GM19023 (cell line): ENCODE measurements around the gene PDE11A.
"Not testable (repeated sequence)": the region's sequence is repeated elsewhere in the genome, so short reads cannot be mapped to it uniquely, and the experiment has no call there.

Source experiments
- ATAC-seq: cut with Tn5 transposase; IDR thresholded peaks from one replicate; pipeline ENCODE4 v1.9.1; 2021; ENCODE audit warnings: mild to moderate bottlenecking, moderate library complexity; ENCODE audit not compliant: unreplicated experiment

The PDE11A gene

DNA sequence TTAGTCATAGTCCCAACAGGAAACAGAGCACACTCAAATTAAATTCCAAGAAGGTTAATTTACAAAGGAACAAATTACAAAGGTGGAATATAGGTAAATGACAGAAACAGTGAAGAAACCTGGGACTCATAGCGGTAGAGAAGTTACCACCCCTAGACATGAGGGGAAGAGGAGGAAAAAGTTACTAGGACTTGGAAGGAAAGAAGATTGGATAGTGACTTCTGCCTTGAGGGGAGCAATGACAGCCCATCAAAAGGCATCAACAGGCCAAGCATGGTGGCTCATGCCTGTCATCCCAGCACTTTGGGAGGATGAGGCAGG, 2.4 kb upstream of the PDE11A start:
- ATAC-seq, result no peak

DNA sequence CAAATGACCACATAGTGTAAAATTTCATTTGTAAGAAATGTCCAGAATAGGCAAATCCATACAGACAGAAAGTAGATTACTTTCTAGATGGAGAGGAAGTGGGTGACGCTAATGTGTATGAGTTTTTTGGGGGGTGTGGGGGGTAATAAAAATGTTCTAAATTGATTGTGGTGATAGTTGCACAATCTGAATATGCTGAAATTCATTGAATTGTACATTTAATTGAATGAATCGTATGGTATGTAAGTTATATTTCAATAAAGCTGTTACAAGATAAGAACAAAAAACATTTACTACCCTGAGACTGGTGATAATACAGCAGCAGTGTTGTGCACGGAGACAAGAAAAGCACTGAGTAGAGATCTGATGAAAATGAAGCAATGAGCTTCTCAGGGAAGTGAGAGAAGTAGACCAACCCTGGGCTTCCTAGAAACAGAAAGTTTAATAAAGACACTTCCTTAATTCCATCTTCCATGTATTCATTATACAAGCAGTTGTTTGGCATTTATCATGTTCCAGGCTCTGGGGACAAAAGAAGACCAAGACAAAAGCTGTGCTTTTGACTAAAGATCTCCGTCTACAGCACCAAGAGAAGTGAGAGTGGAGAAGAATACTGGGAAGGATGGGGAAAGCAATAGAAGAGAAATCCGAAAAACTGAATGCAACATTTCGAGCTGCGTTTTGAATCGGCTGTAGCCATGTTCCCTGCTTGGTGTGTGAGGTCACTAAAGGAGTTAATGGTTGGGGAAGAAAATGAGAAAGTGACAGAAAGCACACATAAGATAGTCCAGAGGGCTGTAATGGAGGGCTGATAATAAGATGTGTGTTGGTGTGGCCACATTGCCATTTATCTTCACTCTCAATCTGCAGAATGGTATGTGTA, 1.8 kb upstream of the PDE11A start:
- ATAC-seq, result no peak

DNA sequence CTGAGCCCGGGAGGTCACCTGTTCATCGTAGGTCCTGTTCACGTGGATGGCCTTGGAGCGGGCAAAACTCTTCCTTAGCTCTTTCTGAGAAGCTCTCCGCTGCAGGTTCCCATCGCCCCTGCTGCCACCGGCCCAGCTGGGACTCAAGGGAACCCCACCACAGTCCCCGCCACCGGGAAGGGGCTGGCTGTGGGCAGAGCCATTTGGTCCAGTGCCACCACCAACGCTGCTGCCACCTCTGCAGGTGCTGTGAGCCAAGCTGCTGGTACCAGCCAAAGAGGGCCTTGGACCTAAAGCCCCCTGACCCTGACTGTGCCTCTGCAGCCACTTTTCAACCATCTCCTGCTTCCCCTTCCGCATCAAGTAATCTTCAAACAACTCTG, 586 bp downstream of the PDE11A start:
- ATAC-seq, result no peak

DNA sequence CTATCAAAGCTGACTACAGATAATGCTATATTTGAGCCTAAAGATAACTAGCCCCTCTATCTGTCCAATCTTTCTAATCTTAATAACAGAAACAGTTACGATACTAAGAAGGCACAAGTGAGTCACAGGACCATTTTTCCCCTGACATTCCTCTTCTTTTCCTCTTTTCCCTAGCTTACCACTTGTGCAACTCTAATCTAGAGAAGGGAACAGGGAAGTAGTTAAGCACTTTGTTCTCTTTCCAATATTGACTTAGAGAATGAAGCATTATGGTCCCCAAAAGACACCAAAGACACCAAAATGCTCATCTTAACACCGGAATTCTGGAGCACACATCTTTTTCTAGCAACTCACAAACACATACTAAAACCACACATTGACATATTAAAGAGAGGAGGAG, 1.8 kb downstream of the PDE11A start:
- no peak for ATAC-seq

DNA sequence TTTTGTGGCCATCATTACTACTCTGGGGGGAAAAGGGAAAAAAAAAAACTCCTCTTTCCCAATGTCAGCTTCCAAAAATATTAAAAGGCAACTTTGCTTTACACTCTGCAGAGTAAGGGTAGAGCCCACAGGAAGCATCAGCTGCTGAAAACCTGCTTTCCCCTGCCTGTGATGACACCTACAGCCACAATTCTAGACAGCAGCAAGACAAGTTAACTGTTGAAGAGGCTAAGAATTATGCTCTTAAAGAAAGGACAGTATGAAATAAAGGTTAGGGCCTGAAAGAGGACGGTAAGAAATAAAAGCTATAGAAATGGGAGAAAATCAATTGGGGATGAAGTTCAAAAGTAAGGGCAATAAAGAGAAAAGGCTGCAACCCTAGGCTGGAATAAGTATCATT, 3.0 kb downstream of the PDE11A start:
- no peak for ATAC-seq

DNA sequence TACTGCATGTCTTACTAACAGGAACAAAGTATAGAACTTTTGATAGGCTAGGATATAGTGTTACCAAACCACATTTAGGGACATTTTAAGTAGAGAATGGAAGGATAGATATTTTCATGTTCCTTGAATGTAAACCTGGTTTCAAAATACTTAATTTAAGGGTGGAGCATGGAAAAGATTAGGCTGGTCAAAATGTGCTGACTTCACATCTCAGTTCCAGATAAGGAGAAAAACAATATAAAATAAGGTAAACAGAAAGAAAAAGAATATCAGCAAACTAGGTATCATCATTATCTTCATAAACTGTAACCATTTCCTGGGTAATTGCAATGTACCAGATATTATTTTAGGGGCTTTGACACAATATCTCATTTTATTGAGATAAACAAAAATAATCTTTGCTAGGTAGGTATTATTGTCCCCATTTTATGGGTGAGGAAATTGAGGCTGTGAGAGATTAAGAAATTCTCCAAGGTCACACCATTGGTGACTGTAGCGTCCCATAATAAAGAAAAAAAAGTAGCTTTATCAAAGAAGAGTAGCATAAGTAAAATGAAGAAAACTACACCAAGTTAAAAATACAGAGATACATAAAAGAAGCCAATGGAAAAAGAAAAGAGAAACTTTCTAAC, 3.6 kb downstream of the PDE11A start:
- ATAC-seq, result no peak

DNA sequence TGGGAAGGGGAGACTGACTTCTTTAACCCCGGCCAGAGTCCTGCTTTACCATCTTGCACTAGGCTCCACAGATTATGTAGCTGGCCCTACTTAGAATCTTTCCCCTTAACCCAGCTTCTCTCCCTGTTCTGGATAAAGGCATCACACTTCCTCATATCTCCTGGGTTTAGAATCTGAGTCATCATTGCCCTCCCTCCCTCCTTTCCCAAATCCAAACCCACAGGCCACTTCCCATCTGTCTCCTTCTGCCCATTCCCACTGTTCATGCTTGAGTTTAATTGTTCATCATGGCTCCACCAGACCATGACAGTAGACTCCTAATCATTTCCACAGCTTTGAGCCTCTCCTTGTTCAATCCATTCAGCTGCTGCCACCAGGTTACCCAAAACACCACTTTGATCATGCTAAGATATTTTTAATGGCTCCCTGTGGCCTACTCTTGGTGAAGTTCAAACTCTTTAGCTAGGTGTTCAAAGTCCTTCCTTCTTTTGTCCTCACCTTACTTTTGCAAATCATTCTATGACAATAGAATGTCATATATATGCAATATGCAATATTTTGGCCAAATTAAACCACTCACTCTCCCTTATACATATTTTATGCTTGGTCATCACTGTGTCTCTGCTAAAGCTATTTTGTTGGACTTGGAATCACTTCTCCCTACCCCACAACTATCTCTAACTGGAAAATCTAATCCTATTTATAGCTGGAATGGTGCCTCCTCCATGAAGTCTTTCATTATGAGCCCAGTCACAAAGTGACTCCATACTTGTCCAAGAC, 5.5 kb downstream of the PDE11A start:
- ATAC-seq, result no peak

DNA sequence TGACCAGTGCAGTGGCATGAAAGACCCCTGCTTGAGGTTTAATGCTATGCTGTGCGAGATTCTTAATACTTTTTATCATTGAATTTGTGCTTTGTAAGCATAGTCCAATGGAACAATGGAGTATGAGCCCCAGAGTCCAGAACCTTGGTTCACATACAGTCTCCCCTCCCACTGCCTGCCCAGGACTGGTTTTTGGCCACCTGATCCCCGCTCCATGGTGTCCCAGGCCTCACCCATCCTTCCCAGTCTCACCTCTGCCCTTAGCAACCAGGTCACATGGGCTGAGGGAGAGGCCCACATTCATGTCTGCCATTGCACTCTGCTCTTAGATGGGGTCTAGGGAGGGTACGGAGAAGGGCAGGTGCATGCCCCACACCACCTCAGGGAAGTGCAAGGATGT, 6.3 kb downstream of the PDE11A start:
- no peak for ATAC-seq

DNA sequence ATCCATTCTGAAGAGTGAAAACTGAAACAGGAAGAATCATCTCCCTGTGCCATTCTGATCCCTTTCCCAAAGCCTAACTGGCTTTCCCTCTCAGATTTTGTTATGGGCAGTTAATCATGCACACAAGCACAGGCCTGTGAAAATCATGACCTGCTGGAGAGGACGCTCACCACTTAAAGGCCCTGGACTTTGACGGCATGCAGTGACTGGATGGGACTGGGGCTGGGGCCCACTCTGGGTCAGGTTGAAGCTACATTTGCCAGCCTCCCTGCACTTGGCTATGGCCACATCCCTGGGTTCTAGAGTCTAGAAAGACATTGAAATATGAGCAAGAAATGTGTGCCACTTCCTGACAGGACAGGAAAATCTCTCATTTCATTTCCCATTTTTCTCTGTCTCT, 12.9 kb downstream of the PDE11A start:
- ATAC-seq, result no peak

DNA sequence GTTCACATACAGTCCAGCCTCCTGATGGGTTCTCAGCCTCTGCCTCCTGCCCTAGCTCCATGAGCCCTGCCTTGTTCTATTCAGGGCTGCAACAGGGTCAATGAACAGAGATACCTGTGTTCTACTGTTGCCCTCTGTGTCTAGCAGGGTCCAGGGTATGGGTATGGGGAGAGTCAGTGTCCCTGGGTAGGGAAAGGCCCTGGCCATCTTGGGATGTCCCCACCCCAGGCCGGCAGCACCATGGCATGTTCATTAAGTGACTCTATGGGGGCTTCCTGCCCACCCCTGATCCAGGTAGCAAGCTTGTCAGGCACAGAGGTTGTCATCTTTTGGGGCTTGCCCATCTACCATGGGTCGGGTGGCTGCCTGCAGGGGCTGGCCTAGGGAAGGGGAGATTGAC, 13.5 kb downstream of the PDE11A start:
- no peak for ATAC-seq

DNA sequence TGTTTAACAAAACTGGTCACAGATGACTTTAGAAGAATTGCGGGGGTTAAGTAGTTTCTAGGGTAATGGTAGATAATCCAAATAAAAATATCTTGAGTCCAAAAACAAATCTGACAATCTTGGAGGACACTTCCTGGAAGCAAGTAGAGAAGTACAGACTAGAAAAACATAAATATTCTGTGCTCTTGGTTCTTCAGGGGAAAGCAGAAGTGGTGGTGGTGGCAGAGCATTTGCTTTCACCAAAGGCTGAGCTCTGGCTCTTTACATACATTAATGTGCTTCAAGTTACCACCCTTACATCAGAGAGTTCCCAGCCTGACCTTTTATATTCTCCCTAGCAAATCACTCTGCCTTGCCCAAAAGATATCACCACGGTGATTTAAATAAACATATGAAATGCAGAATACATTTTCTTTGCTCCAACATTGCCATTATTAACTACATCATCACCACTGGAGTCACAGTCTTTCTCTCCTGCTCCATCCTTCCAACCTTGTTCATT, 15.3 kb downstream of the PDE11A start:
- no peak for ATAC-seq

DNA sequence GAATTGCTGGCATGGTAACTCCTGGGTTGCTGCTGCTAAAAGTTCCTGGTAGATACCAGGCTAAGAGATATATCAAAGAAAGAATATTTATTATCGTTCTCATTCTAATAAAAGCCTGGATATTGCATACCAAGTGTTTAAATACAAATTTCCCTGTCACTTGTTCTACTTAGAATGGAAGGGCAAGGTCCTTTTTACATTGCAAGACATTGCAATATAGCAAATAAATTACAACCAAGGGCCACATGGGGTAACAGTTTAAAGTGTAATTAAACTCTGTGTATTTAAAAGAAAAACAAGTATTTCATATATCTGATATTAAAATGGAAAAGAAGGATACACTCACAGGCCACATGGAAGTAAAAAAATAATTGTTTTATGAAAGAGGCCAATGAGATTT, 16.2 kb downstream of the PDE11A start:
- ATAC-seq, result no peak

DNA sequence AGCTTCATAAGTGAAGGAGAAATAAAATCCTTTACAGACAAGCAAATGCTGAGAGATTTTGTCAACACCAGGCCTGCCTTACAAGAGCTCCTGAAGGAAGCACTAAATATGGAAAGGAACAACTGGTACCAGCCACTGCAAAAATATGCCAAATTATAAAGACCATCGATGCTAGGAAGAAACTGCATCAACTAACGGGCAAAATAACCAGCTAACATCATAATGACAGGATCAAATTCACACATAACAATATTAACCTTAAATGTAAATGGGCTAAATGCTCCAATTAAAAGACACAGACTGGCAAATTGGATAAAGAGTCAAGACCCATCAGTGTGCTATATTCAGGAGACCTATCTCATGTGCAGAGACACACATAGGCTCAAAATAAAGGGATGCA, 21.3 kb downstream of the PDE11A start:
- not testable (repeated sequence) for ATAC-seq

DNA sequence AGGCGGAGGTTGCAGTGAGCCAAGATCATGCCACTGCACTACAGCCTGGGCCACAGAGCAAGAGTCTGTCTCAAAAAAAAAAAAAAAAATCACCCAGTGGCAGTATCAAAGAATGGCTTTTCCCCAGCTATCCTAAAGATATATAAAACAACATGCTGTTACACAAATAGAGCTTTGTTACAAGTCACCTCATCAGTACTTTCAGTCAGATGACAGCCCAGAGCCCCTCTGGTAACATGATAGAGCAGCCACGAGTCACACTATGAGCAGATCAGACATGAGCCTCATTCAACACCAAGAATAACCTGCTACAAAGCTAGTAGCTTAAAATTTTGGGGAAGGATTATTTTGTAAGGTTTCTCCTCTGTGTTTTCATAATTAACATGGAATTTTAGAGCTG, 25.2 kb downstream of the PDE11A start:
- no peak for ATAC-seq

DNA sequence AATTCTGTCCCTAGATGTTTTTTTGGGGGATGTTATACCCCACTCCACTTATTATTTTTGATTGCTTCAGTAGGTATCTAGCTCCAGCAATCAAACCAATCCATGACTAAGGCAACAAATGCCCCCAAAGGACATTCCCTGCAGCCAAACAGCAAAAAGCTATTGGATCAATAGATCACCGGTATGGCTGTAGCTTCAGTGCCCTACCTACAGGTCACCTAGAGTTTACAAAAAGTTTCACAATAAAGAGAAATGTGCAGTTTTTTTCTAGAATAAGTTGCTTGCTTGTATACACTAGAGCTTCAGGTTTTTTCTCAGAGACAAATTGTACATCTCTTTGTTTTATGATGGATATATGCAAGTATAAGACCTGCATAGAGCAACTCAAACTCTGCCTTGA, 27.7 kb downstream of the PDE11A start:
- no peak for ATAC-seq

DNA sequence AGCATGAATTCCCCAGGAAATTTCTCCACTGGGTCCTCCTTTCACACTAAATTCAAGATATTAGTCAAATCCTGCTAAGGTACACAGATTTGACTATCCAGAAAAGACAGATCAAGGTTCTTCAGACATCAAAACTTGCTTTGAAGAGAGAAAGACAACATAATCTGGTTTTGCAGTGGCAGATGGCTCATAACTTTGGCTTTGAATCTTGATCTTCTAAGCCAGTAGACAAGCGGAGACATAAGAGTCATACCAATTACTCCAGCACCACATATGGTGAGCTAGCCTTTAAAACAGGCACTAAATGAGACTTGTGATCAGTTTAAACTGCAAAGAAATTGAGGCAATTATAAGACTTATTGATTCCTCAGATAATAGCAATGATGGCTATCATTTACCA, 29.3 kb downstream of the PDE11A start:
- ATAC-seq, result no peak

DNA sequence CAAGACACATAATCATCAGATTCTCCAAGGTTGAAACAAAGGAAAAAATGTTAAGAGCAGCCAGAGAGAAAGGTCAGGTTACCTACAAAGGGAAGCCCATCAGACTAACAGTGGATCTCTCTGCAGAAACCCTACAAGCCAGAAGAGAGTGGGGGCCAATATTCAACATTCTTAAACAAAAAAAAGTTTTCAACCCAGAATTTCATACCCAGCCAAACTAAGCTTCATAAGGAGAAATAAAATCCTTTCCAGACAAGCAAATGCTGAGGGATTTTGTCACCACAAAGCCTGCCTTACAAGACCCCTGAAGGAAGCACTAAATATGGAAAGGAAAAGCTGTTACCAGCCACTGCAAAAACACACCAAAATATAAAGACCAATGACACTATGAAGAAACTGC, 39.0 kb downstream of the PDE11A start:
- ATAC-seq, result not testable (repeated sequence)

DNA sequence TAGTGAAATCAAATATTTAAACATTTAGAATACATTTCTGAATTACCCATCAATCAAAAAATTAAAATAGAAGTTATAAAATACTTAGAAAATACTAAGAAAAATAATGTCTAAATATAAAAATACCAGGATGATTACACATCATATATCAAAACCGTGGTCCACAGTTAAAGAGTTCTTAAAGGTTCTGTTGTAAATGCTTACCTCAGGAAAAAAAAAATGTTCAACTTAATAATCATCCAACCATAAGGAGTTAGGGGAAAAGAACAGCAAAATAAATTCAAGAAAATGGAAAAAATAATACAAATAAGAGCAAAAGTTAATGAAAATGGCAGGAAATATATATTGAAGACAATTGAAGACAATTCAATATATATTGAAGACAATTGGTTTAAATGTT, 43.2 kb downstream of the PDE11A start:
- ATAC-seq, result no peak

DNA sequence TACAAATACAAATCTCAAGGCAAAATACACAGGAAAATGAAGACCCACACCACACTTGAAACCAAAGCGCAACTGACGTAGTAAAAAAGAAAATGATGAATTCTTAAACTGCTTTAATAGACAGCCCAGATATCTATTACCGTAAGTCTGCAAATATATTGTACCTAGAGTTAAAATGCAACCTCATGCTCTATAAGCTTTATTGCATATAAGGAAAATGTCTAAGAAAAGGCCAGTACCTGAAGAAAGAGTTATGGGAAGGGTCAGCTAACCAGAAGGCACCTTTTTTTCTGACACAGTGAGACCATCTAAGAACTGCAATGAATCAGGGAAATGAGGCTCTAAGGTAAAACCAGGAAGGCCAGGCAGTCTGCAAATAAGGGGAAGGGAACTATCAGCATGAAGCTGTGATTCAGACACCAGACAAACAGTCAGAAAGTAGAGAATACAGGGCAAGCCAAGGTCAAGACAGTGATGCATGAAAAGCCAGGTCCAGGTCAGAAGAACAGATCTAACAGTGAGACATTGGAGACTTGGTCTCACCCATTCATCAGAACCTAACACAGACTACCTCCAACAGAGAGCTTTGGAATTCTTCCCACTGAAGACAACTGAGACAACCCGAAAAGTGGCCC, 46.9 kb downstream of the PDE11A start:
- ATAC-seq, result no peak

DNA sequence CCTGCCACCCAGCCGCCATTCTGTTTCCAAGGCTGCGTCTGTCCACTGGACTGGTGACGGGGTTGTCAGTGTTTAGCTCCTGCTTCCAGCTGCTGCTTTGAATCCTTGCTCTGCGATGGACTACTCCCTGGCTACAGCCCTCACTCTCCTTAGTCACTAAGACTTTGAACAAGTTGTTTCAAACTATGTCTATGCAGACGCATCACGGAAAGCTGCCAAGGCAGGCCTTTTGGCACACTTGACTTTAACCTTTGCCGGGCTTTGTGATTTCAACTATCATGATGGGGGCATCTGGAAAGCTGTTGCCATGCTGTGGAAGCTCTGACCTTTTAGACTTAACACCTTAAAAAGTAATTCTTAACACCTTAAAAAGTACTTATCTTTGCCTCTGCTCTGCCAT, 54.4 kb downstream of the PDE11A start:
- ATAC-seq, result no peak

DNA sequence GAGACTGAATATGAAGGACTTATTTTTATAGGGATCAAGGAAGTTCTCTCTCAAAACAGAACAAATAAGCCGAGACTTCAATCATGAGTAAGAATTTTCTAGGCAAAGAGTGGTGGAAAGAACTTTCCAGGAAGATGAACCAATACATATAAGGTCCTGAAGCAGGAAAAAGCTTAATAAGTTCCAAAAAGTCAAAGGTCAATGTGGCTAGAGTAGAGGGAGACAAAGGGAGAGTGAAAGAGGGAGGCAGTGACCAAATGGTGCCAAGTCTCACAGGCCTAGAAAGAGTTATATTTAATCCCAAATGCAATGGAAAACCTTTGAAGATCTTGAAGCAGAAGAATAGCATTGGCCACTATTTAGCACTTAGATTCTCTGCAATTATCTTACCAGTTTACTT, 56.0 kb downstream of the PDE11A start:
- no peak for ATAC-seq
